ENCODE measurements around the gene PRR33. TPM values are rescaled to one million over a fixed set of nuclear protein-coding genes. Genes with fewer than 3 reads are reported as not detected.

PRR33 gene
- total RNA-seq, 1 donor from 2014 or later = not detected

- no peak for TF ChIP-seq CTCF (IDR thresholded peaks at IDR 0.05; ENCODE audit: insufficient read depth, low read length, severe bottlenecking)
- no peak overlapping the region for H3K4me3 ChIP-seq (ENCODE audit: low read depth, low read length)
- no peak for DNase-seq (ENCODE audit: low read depth)
- H3K27me3 ChIP-seq (ENCODE audit: control insufficient read depth, insufficient read depth, low read length) = no peaks in the 10 kb centered on the region
- H3K36me3 ChIP-seq (ENCODE audit: control insufficient read depth, insufficient read depth, low read length) = no peaks in the 10 kb centered on the region
- FAIRE-seq = no peak
Measured at GRCh38 chr11:1844221-1845094, 47.2 kb downstream of the PRR33 start.

GRCh38 chr11:1843796-1844195 lies 47.9 kb downstream of the PRR33 start:
- FAIRE-seq (no peak), DNase-seq (ENCODE audit: low read depth) (no peak)
- Histone ChIP-seq H3K27me3 (ENCODE audit: control insufficient read depth, insufficient read depth, low read length) (no peaks in the 10 kb centered on the region), H3K4me3 (ENCODE audit: low read depth, low read length) (no peak overlapping the region), H3K36me3 (ENCODE audit: control insufficient read depth, insufficient read depth, low read length) (no peaks in the 10 kb centered on the region)
- TF ChIP-seq CTCF (IDR thresholded peaks at IDR 0.05; ENCODE audit: insufficient read depth, low read length, severe bottlenecking) = no peak

- Histone ChIP-seq H3K4me3 (ENCODE audit: low read depth, low read length) (no peak overlapping the region), H3K27me3 (ENCODE audit: control insufficient read depth, insufficient read depth, low read length) (no peaks in the 10 kb centered on the region), H3K36me3 (ENCODE audit: control insufficient read depth, insufficient read depth, low read length) (no peaks in the 10 kb centered on the region)
- peak; percentile 12 for DNase-seq (ENCODE audit: low read depth)
- no peak for TF ChIP-seq CTCF (IDR thresholded peaks at IDR 0.05; ENCODE audit: insufficient read depth, low read length, severe bottlenecking)
- FAIRE-seq = no peak
Measured at GRCh38 chr11:1843098-1843473, 48.6 kb downstream of the PRR33 start.

- no peak for TF ChIP-seq CTCF (IDR thresholded peaks at IDR 0.05; ENCODE audit: insufficient read depth, low read length, severe bottlenecking)
- Histone ChIP-seq H3K27me3 (ENCODE audit: control insufficient read depth, insufficient read depth, low read length) (no peaks in the 10 kb centered on the region), H3K4me3 (ENCODE audit: low read depth, low read length) (no peak overlapping the region), H3K36me3 (ENCODE audit: control insufficient read depth, insufficient read depth, low read length) (no peaks in the 10 kb centered on the region)
- DNase-seq (ENCODE audit: low read depth) (no peak), FAIRE-seq (no peak)
Measured at GRCh38 chr11:1842149-1843097, 49.3 kb downstream of the PRR33 start.

GRCh38 chr11:1841511-1842148 lies 50.1 kb downstream of the PRR33 start:
- DNase-seq (ENCODE audit: low read depth) (no peak), FAIRE-seq (no peak)
- no peaks in the 10 kb centered on the region for H3K36me3 ChIP-seq (ENCODE audit: control insufficient read depth, insufficient read depth, low read length)
- H3K4me3 ChIP-seq (ENCODE audit: low read depth, low read length) = no peak overlapping the region
- TF ChIP-seq CTCF (IDR thresholded peaks at IDR 0.05; ENCODE audit: insufficient read depth, low read length, severe bottlenecking) = no peak
- no peaks in the 10 kb centered on the region for H3K27me3 ChIP-seq (ENCODE audit: control insufficient read depth, insufficient read depth, low read length)

All from bronchial epithelial cell (primary cell).